Measurements from ENCODE around the gene CAST.

- TF ChIP-seq POLR2AphosphoS5 (IDR thresholded peaks at IDR 0.05; ENCODE audit: low read depth, low read length) (no peak), TAF1 (IDR thresholded peaks at IDR 0.05; ENCODE audit: low read depth, low read length) (no peak), POLR2A (IDR thresholded peaks at IDR 0.05; ENCODE audit: low read depth, low read length) (no peak)
Measured at GRCh38 chr5:96734871-96735325, 72.7 kb downstream of the CAST start.

Measured in GM12891 (cell line).